ENCODE measurements around the gene ZCCHC17. TPM values are rescaled to one million over a fixed set of nuclear protein-coding genes. Genes with fewer than 3 reads are reported as not detected.

ZCCHC17 gene
- total and polyA plus RNA-seq, 2 donors (not counting 1 experiment from before 2014, with no cell fraction given), result 14.1 to 20.3 TPM

GRCh38 chr1:31327381-31327780 lies 30.5 kb downstream of the ZCCHC17 start:
- H3K4me1 ChIP-seq (ENCODE audit: control insufficient read depth in 2 of 2, insufficient read depth in 2 of 2, low read length in 2 of 2), result no peaks in the 10 kb centered on the region
- H3K4me1 Mint-ChIP-seq, result no peaks in the 10 kb centered on the region
- WGBS (ENCODE audit: insufficient coverage), result 100% methylated on average over 1 of the region's 3 CpGs
- H3K27ac ChIP-seq (ENCODE audit: low read length in 2 of 2), result no peak overlapping the region
- no peaks in the 10 kb centered on the region for H3K27me3 ChIP-seq (replicated peaks in 1 of 4; ENCODE audit: control extremely low read depth in 1 of 4, control insufficient read depth in 3 of 4, insufficient read depth in 4 of 4, low read length in 3 of 4)
- CTCF ChIA-PET, result no interaction called here
- no peaks in the 10 kb centered on the region for H3K9me3 ChIP-seq (ENCODE audit: control extremely low read depth in 1 of 3, control insufficient read depth in 2 of 3, insufficient read depth in 1 of 3, low read length in 2 of 3)
- no peak overlapping the region for H3K9ac ChIP-seq (ENCODE audit: low read length)
- POLR2A ChIA-PET, result no interaction called here
- TF ChIP-seq EZH2 (IDR thresholded peaks at IDR 0.05; ENCODE audit: borderline replicate concordance, insufficient read depth, low read depth, low read length, poor library complexity, severe bottlenecking) (no peak), CTCF (IDR thresholded peaks at IDR 0.05) (no peak)
- no peaks in the 10 kb centered on the region for H3K27me3 Mint-ChIP-seq
- no peaks in the 10 kb centered on the region for H3K9me3 Mint-ChIP-seq (ENCODE audit: insufficient read depth)
- H3K36me3 ChIP-seq (replicated peaks in 1 of 2; ENCODE audit: control extremely low read depth in 1 of 2, control insufficient read depth in 1 of 2, extremely low read depth in 1 of 2, insufficient read depth in 2 of 2, low read length in 1 of 2), result peaks cover 0 to 17% of the 10 kb centered on the region in 2 experiments
- H3K27ac Mint-ChIP-seq, result no peak overlapping the region
- H2AFZ ChIP-seq (ENCODE audit: insufficient read depth, low read depth, low read length, poor library complexity, severe bottlenecking), result no peak overlapping the region
- H3K79me2 ChIP-seq (ENCODE audit: control insufficient read depth, insufficient read depth, low read length), result no peaks in the 10 kb centered on the region
- no peak overlapping the region for H3K4me3 ChIP-seq (ENCODE audit: control extremely low read depth in 1 of 5, extremely low read depth in 1 of 5, insufficient read depth in 1 of 5, low read depth in 2 of 5, low read length in 4 of 5)
- no peak overlapping the region for H3K4me2 ChIP-seq (replicated peaks; ENCODE audit: low read depth, low read length, poor library complexity, severe bottlenecking)
- DNase-seq, result no peak
- H3K4me3 Mint-ChIP-seq, result no peak overlapping the region
- ATAC-seq (ENCODE audit: low read depth), result no peak
- intact Hi-C loops (cut with micrococcal nuclease), result no loop called here
- H4K20me1 ChIP-seq (ENCODE audit: control insufficient read depth, insufficient read depth, low read length, poor library complexity, severe bottlenecking), result no peaks in the 10 kb centered on the region

GRCh38 chr1:31335007-31335406 lies 38.2 kb downstream of the ZCCHC17 start:
- H3K27me3 ChIP-seq (replicated peaks in 1 of 4; ENCODE audit: control extremely low read depth in 1 of 4, control insufficient read depth in 3 of 4, insufficient read depth in 4 of 4, low read length in 3 of 4), result no peaks in the 10 kb centered on the region
- TF ChIP-seq CTCF (IDR thresholded peaks at IDR 0.05) (peak; percentile 32), EZH2 (IDR thresholded peaks at IDR 0.05; ENCODE audit: borderline replicate concordance, insufficient read depth, low read depth, low read length, poor library complexity, severe bottlenecking) (no peak)
- peaks cover 1 to 9% of the 10 kb centered on the region in 2 experiments for H3K36me3 ChIP-seq (replicated peaks in 1 of 2; ENCODE audit: control extremely low read depth in 1 of 2, control insufficient read depth in 1 of 2, extremely low read depth in 1 of 2, insufficient read depth in 2 of 2, low read length in 1 of 2)
- H3K9me3 ChIP-seq (ENCODE audit: control extremely low read depth in 1 of 3, control insufficient read depth in 2 of 3, insufficient read depth in 1 of 3, low read length in 2 of 3), result no peaks in the 10 kb centered on the region
- ATAC-seq (ENCODE audit: low read depth) (no peak), DNase-seq (peak; percentile 12)
- ChIA-PET CTCF (no interaction called here), POLR2A (no interaction called here)
- no peak overlapping the region for H2AFZ ChIP-seq (ENCODE audit: insufficient read depth, low read depth, low read length, poor library complexity, severe bottlenecking)
- no peaks in the 10 kb centered on the region for H4K20me1 ChIP-seq (ENCODE audit: control insufficient read depth, insufficient read depth, low read length, poor library complexity, severe bottlenecking)
- no peak overlapping the region for H3K4me2 ChIP-seq (replicated peaks; ENCODE audit: low read depth, low read length, poor library complexity, severe bottlenecking)
- H3K4me3 ChIP-seq (ENCODE audit: control extremely low read depth in 1 of 5, extremely low read depth in 1 of 5, insufficient read depth in 1 of 5, low read depth in 2 of 5, low read length in 4 of 5), result no peak overlapping the region
- peaks cover 0 to 2% of the 10 kb centered on the region in 2 donors for H3K4me1 ChIP-seq (ENCODE audit: control insufficient read depth in 2 of 2, insufficient read depth in 2 of 2, low read length in 2 of 2)
- Mint-ChIP-seq H3K4me1 (peaks cover 9% of the 10 kb centered on the region), H3K27me3 (no peaks in the 10 kb centered on the region), H3K4me3 (no peak overlapping the region), H3K27ac (no peak overlapping the region), H3K9me3 (ENCODE audit: insufficient read depth) (no peaks in the 10 kb centered on the region)
- no peak overlapping the region for H3K9ac ChIP-seq (ENCODE audit: low read length)
- H3K79me2 ChIP-seq (ENCODE audit: control insufficient read depth, insufficient read depth, low read length), result no peaks in the 10 kb centered on the region
- intact Hi-C loops (cut with micrococcal nuclease), result loop anchor here (10.0 kb wide), 1 partner anchor 150 kb away; no protein-coding TSS in a partner anchor
- no peak overlapping the region for H3K27ac ChIP-seq (ENCODE audit: low read length in 2 of 2)

All from B cell (primary cell).